ENCODE data around the gene WIPF3.

Gene WIPF3

GRCh38 chr7:29859524-29860185, 53.3 kb downstream of the WIPF3 start:
- no peak overlapping the region for H3K4me3 ChIP-seq (replicated peaks; ENCODE audit: low read depth, low read length)
- DNase-seq (ENCODE audit: low read depth) = peak; percentile 62
- TF ChIP-seq CTCF (IDR thresholded peaks at IDR 0.05; ENCODE audit: low read length, missing control alignments) = no peak

GRCh38 chr7:29860186-29860585, 53.9 kb downstream of the WIPF3 start:
- no peak overlapping the region for H3K4me3 ChIP-seq (replicated peaks; ENCODE audit: low read depth, low read length)
- DNase-seq (ENCODE audit: low read depth) = no peak
- no peak for TF ChIP-seq CTCF (IDR thresholded peaks at IDR 0.05; ENCODE audit: low read length, missing control alignments)

- H3K4me3 ChIP-seq (replicated peaks; ENCODE audit: low read depth, low read length) = no peak overlapping the region
- no peak for DNase-seq (ENCODE audit: low read depth)
- no peak for TF ChIP-seq CTCF (IDR thresholded peaks at IDR 0.05; ENCODE audit: low read length, missing control alignments)
Measured at GRCh38 chr7:29861884-29862283, 55.6 kb downstream of the WIPF3 start.

- TF ChIP-seq CTCF (IDR thresholded peaks at IDR 0.05; ENCODE audit: low read length, missing control alignments) = no peak
- no peak overlapping the region for H3K4me3 ChIP-seq (replicated peaks; ENCODE audit: low read depth, low read length)
- DNase-seq (ENCODE audit: low read depth) = peak; percentile 16
Measured at GRCh38 chr7:29864656-29865055, 58.3 kb downstream of the WIPF3 start.

- DNase-seq (ENCODE audit: low read depth) = peak; percentile 88
- H3K4me3 ChIP-seq (replicated peaks; ENCODE audit: low read depth, low read length) = no peak overlapping the region
- no peak for TF ChIP-seq CTCF (IDR thresholded peaks at IDR 0.05; ENCODE audit: low read length, missing control alignments)
Measured at GRCh38 chr7:29865526-29865925, 59.2 kb downstream of the WIPF3 start.

- DNase-seq (ENCODE audit: low read depth) = peak; percentile 92
- TF ChIP-seq CTCF (IDR thresholded peaks at IDR 0.05; ENCODE audit: low read length, missing control alignments) = no peak
- no peak overlapping the region for H3K4me3 ChIP-seq (replicated peaks; ENCODE audit: low read depth, low read length)
Measured at GRCh38 chr7:29866490-29866930, 60.2 kb downstream of the WIPF3 start.

- peak; percentile 93 for DNase-seq (ENCODE audit: low read depth)
- TF ChIP-seq CTCF (IDR thresholded peaks at IDR 0.05; ENCODE audit: low read length, missing control alignments) = no peak
- H3K4me3 ChIP-seq (replicated peaks; ENCODE audit: low read depth, low read length) = no peak overlapping the region
Measured at GRCh38 chr7:29871787-29872398, 65.6 kb downstream of the WIPF3 start.
